Measurements from ENCODE around the gene TOGARAM1.

The TOGARAM1 gene, protein sequence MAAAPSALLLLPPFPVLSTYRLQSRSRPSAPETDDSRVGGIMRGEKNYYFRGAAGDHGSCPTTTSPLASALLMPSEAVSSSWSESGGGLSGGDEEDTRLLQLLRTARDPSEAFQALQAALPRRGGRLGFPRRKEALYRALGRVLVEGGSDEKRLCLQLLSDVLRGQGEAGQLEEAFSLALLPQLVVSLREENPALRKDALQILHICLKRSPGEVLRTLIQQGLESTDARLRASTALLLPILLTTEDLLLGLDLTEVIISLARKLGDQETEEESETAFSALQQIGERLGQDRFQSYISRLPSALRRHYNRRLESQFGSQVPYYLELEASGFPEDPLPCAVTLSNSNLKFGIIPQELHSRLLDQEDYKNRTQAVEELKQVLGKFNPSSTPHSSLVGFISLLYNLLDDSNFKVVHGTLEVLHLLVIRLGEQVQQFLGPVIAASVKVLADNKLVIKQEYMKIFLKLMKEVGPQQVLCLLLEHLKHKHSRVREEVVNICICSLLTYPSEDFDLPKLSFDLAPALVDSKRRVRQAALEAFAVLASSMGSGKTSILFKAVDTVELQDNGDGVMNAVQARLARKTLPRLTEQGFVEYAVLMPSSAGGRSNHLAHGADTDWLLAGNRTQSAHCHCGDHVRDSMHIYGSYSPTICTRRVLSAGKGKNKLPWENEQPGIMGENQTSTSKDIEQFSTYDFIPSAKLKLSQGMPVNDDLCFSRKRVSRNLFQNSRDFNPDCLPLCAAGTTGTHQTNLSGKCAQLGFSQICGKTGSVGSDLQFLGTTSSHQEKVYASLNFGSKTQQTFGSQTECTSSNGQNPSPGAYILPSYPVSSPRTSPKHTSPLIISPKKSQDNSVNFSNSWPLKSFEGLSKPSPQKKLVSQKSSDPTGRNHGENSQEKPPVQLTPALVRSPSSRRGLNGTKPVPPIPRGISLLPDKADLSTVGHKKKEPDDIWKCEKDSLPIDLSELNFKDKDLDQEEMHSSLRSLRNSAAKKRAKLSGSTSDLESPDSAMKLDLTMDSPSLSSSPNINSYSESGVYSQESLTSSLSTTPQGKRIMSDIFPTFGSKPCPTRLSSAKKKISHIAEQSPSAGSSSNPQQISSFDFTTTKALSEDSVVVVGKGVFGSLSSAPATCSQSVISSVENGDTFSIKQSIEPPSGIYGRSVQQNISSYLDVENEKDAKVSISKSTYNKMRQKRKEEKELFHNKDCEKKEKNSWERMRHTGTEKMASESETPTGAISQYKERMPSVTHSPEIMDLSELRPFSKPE (N-terminal part only)

DNA sequence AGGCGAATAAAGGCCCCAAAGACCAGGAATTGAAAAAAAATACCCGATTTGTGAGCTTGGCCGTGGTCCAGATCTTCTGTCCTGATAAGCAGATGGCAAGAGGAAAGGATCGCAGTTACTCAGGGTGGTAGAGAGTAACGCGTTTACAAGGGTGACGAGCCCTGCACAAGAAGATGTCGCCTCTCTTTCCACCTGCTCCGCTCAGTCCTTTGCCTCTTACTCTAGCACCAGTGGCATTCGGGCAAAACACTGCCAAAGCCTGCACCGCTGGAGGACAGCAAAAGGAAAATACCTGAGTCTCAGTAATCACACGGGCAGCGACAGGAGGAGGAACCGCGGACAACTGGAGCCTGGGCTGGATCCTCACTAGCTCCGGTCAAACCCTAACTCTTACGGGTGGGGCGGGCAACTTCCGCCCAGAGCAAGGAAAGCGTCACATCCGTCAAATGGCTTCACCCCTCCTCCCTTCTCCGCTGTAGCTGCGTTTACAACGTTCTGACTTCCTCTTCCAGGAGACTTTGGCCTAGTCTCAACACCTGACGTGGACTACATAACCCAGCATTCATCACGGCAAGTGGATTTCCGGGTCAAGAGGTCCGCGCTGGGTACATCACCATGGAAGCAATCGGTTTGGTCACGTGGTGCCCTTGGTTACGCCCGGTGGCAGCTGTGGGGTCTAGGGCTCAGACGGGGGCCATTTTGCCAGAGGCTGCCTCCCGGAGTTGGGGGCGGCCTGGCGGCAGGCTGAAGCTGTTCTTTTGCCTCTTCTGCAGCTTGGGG lies at the start of gene TOGARAM1, which contains the start of gene KLHL28:
Gene TOGARAM1 (plus strand): TSS at position 637 of the 780 bp plus-strand sequence. CDS start 232 bp downstream, outside the sequence.
Gene KLHL28 (minus strand): TSS at position 394 of the 780 bp plus-strand sequence. CDS start 16,019 bp downstream, outside the sequence.
- peak; percentile 91 to 92 for DNase-seq (ENCODE audit: low read depth in 2 of 2)

DNA sequence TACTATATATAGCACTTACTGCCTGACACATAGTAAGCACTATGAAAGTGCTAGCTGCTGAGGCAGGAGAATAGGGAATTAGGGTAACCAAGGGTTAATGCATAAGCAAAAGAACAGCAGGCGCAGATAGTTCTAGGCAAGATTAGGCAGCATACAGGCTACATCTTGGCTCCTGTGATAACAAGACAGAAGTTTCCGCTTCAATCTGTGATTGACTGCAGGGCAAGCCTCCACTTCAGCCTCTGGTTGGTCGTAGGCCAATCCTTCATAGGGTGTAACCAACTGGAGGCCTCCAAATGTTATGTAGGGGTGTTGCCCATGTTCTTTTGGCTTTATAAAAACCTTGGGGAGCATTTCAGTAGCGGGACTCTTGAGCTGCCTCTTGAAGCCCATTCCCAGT lies 47.1 kb upstream of the TOGARAM1 start:
- DNase-seq (ENCODE audit: low read depth in 2 of 2) = no peak

DNA sequence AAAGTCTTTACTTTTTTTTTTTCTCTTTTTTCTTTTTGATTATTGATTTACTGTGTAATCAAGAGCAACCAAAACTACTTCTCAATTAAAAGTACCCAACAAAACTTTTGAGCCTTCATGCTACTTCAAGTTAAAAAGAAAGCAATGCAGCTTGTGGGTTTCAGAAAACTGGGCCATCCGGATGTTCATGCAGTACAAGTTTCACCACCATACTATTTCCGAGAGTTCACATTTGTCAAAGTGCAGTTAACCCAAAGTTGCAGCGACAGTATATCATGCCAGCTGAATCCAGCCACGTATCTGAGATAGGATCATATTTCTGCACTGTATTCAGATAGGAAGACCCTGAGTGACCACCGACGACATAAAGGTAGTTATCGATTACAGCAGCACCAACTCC lies 33.2 kb upstream of the TOGARAM1 start:
- DNase-seq (ENCODE audit: low read depth in 2 of 2) = no peak

DNA sequence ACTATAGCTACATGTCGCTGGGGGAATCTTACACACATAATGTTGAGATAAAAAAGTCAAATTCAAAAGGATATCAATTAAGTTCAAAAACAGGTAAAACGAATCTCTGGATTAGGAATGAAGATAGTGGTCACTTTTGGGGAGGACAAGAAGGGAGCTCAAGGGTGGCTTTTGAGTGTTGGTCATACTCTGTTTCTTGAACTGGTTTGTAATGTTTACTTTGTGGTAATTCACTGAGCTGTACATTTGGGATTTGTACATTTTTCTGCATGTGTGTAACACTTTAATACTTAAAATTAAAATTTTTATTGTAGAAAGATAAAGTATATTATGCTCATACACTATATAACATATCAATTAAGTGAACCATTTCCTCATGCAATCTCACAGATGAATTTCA lies 26.8 kb upstream of the TOGARAM1 start:
- DNase-seq (ENCODE audit: low read depth in 2 of 2) = no peak

DNA sequence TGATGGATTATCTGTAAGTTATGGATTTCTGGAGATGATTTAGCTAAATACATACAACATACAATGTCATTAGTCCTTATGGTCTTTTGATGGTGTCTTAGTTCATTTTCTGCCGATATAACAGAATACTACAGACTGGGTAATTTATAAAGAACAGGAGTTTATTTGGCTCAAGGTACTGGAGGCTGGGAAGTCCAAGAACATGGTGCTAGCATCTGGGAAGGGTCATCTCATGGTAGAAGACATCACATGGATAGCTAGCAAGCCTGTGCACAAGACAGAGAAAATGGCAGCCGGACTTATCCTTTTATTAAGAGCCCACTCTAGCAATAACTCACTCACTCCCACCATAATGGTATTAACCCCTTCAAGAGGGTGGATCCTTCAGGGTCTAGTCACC lies 24.4 kb upstream of the TOGARAM1 start:
- DNase-seq (ENCODE audit: low read depth in 2 of 2) = no peak

DNA sequence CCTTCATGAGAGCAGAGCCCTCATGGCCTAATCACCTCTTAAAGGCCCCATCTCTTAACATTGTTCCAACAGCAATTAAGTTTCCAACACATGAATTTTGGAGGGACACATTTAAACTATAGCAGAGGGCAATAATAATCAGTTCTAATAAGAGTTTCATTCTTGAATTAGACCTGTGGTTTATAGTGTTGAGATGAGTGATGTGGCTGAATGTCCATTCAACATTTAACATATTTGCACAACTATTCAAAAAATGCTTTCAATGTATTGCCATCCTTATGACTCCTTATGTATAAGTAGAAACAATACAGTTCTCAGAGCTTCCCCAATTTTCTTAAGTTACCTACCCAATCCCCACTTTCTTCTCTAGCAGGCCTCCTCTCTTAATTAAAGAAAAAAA lies 21.8 kb upstream of the TOGARAM1 start:
- DNase-seq (ENCODE audit: low read depth in 2 of 2) = no peak

DNA sequence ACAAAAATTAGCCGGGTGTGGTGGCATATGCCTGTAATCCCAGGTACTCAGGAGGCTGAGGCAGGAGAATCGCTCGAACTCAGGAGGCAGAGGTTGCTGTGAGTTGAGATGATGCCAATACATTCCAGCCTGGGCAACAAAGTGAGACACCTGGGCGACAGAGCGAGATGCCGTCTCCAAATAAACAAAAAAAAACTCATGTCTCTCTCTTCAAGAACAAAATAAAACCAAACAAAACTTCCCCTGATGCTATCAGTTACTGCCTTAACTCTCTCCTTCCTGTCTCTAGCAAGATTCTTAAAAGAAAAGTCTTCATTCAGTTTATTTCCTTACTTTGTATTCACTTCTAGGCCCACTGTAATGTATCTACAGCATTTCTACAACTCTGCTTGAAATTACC lies 21.0 kb upstream of the TOGARAM1 start:
- no peak for DNase-seq (ENCODE audit: low read depth in 2 of 2)

DNA sequence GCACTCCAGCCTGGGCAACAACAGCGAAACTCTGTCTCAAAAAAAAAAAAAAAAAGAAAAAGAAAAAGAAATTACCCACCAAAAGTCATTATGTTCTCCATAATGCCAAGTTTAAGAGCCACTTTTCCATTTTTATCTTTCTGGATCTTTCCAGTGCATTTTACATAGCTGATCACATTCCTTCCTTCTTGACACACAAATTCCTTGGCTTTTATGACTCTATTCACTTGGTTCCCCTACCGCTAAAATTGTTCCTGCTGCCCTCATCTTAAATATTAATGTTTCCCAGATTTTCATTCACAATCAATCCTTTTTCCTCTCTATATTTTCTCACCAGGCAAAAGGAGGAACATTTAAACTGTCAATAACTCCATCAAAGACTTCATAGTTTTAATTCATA lies 20.4 kb upstream of the TOGARAM1 start:
- no peak for DNase-seq (ENCODE audit: low read depth in 2 of 2)

DNA sequence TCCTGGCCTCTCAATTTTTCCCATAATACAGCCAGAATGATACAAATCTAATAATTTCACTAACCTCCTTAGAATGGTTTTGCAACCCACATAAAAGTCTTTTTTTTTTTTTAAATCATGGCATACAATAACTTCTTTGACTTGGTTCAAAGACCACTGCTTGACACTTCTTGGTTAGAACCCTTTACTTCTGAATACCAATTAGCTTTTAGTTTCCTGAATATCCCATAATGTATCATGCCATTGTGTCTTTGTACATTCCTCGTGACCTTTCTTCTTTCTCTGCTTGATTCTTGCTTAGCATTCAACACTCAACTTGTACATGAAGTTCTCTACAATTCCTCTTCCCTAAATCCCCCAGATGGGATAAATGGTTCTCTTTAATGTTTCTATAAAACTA lies 19.6 kb upstream of the TOGARAM1 start:
- no peak for DNase-seq (ENCODE audit: low read depth in 2 of 2)

DNA sequence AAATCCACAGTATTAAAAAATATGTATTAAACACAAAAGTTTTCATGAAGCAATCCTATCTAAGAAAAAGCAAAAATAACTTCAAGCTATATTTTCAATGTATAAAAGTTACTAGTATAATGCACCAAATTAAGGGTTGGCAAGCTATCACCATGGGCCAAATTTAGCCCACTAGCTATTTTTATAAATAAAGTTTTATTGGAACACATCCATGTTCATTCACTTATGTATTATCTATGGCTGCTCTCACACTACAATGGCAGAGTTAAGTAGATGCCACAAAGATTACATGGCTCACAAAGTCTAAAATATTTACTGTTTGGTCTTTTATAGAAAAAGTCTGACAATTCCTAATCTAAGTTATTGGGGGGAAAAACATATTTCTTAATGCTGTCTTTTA lies 17.9 kb upstream of the TOGARAM1 start:
- DNase-seq (ENCODE audit: low read depth in 2 of 2) = no peak

DNA sequence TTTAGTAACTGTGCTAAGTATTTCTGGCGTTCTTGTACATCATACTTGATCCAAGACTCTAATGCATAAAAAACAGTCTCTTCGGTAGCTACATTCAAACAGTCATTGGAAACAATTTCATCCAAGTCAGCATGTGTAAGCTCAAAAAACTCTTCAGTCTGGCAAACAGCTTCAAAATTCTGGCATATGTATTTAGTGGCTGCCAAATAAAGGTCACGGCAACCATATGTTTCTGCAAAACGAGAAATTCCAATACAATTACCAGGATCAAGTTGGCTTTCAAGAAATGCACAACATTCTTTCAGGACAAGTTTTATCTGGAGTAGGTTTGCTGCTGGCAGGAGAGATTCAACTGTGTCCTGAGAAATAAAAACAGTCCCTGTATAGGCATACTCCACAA lies 16.7 kb upstream of the TOGARAM1 start:
- DNase-seq (ENCODE audit: low read depth in 2 of 2) = no peak

DNA sequence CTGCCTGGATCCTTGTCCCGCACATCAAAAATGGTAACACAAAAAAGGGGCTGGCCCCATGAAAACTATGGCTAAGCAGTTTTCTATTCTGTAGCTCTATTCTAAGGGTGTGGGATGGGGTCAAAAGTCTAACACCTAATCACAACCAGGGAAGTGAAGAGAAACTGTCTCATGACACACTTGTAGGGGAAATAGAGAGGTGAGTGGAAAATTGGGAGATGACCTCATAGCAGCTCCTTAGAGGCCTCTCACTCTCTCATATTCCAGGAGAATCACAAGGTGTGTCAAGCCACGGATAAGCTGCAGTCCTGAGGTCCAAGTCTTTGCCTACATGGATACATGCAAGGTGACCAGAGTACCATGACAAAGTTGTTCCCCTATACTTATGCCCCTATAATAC lies 10.9 kb upstream of the TOGARAM1 start:
- no peak for DNase-seq (ENCODE audit: low read depth in 2 of 2)

DNA sequence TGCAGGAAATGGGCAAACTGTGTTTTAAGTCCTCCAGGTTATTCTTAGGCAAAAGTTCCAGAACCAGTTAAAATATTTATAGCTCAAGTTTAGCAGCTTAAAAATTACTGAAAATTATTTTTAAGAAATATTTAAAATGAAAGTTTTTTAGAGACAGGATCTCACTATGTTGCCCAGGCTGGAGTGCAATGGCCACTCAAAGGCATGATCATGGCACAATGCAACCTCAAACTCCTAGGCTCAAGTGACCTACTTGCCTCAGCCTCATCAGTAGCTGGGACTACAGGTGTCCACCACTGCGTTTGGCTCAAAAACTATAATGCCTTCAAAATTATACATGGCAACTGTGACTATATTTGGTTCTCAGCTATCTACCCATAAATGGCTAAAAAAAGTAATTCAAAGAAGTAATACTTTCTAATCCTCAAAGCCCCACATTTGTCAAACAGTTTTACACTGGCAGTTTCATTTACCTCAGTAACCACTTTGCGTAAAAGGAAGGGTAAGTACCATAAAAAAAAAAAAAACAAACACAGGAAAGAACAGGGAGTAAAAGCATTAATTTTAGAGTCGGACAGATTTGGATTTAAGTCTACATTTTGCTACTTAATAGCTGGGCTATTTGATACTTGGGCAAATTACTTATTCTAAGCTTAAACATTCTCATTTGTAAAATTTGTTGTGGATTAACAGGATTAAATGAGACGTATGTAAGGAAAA lies 9.4 kb upstream of the TOGARAM1 start:
- no peak for DNase-seq (ENCODE audit: low read depth in 2 of 2)

DNA sequence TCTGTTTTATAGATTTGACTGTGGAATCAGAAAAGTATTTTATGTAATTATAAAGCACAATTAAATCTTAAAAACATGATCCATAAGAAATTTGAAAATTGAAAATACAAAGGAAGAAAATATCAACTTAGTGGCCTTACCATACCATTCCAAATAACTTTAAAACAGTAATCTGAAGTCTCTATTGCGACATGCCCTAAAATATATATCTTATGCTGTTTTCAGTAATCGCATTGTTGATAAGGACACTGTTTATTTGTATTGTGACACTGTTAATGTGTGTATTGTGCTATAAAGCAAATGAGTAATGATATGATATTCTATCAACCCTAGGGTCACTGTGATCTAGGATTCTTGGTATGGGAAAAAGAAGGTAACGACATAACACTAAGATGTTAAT lies 7.2 kb upstream of the TOGARAM1 start:
- DNase-seq (ENCODE audit: low read depth in 2 of 2) = no peak

DNA sequence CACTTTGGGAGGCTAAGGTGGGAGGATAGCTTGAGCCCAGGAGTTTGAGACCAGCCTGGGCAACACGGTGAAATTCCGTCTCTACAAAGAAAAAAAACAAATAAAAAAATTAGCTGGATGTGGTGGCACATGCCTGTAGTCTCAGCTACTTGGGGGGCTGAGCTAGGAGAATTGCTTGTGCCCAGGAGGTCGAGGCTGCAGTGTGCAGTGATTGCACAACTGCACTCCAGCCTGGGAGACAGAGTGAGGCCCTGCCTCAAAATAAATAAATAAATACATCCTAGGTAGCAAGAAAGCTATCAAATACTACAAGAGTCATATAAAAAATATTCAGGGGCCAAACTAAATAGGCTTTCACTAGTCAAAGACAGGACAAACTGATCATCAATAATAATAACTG lies 6.5 kb upstream of the TOGARAM1 start:
- DNase-seq (ENCODE audit: low read depth in 2 of 2) = no peak

DNA sequence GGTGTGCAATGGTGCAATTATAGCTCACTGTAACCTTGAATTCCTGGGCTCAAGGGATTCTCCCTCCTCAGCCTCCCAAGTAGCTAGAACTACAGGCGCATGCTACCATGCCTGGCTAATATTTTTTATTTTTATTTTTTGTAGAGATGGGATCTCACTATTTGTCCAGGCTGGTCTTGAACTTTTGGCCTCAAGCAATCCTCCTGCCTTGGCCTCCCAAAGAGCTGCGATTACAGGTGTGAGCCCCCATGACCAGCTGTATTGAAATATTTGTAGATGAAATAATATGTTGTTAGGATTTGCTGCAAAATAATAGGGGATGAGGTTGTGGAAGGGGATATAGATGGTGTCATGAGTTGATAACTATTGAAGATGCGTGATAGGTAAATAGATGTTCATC lies 5.1 kb upstream of the TOGARAM1 start:
- DNase-seq (ENCODE audit: low read depth in 2 of 2) = no peak

DNA sequence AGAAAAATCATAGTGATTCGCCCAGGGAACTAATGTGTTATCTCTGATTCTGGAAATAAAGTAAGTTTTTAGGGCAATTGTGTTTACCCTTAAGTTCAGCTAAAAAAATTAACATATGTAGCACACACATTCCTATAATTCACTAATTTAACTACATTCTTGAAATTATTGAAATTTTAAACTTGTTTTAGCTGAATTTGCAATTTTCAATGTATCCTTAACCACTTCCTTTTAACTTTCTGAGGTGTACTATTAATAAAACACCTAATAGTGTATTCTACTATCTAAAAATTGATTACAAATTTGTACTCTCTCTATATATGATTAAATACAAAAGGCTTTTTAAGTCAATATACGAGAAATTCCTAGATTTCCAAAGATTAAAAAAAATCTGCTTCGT lies 2.5 kb upstream of the TOGARAM1 start:
- no peak for DNase-seq (ENCODE audit: low read depth in 2 of 2)

DNA sequence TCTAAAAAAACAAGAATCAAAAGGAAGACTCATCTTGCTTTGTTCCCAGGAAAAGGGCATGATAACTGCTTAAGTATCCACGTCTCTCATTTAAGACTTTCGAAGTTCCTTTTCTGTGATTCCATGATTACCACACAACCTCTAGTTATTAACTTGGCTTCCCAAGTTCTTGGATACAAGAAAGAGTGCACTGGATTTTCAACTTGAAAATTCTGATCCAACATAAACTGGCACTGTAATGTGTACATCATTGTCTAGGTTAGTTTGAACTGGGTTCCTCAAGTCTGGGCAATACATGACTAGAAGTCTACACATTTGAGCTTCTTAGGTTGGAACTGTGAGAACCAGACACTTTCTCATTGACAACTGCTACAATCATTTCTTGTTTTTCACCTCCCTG lies 1.8 kb upstream of the TOGARAM1 start:
- DNase-seq (ENCODE audit: low read depth in 2 of 2) = no peak

DNA sequence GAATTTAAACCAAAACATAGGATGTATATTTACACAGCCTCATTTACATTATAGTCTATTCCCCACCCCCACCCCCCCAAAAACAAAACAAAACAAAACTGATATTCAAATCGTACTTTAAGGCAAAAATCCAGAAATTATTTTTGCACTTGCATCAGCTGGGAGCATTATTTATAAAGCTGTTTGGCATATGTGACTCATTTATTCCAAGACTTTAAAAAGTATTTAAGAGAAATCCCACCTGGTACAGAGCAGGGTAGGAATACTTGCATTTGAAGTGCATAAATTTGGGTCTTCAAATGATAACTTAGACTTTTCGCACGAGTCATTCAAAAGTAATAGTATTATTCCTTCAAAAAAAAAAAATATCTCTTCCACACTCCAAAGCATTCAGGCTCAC lies 1.3 kb upstream of the TOGARAM1 start:
- DNase-seq (ENCODE audit: low read depth in 2 of 2) = no peak

DNA sequence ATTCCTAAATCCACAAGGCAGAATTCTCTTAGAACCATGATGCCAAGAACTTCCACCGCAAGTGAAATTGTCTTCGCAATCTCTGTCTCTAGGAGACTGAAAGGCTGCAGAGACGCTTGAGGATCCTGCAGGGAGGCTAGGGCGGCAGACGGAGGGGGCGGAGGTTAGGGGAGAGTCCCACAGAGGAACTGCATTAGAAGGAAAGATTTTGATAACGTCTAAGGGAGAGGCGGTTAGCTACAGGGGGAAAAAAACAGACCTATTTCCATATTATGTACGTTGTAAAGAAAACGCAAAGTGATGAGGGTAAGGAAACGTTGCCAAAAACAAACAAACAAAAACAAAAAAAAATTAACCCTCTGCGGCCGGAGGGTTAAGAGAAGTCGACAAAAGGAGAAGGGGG lies 838 bp upstream of the TOGARAM1 start:
- DNase-seq (ENCODE audit: low read depth in 2 of 2) = peak; percentile 18 to 34
